NB4 (cell line): ENCODE measurements around the gene KDM4B.

Experiments
- DNase-seq: peaks from one replicate; pipeline ENCODE4 v3.0.0; 2010; ENCODE audit warnings: low read depth
- H3K4me3 ChIP-seq: one replicate; pipeline ENCODE4 v1.5.1; 2011; ENCODE audit warnings: mild to moderate bottlenecking, low read depth, low read length, moderate library complexity
- MAX ChIP-seq: IDR thresholded peaks from 2 replicates; pipeline ENCODE4 v1.6.1; 2011; ENCODE audit warnings: low read depth, low read length
- MYC ChIP-seq: IDR thresholded peaks from 2 replicates; pipeline ENCODE4 v1.6.1; 2011; ENCODE audit warnings: low read depth, low read length
- POLR2A ChIP-seq: IDR thresholded peaks from 2 replicates; pipeline ENCODE4 v1.6.1; 2011; ENCODE audit warnings: mild to moderate bottlenecking; ENCODE audit not compliant: insufficient read length; ENCODE audit errors: extremely low read depth
- TF ChIP-seq, protein P1 (sequence below): IDR thresholded peaks from one replicate; pipeline ENCODE4 v1.5.1; 2012; ENCODE audit warnings: low read depth, low read length

KDM4B gene

GRCh38 chr19:5016781-5017180, 47.9 kb downstream of the KDM4B start:
- no peak for TF ChIP-seq MYC
- TF ChIP-seq MAX, result no peak
- no peak for TF ChIP-seq POLR2A
- TF ChIP-seq, protein P1, sequence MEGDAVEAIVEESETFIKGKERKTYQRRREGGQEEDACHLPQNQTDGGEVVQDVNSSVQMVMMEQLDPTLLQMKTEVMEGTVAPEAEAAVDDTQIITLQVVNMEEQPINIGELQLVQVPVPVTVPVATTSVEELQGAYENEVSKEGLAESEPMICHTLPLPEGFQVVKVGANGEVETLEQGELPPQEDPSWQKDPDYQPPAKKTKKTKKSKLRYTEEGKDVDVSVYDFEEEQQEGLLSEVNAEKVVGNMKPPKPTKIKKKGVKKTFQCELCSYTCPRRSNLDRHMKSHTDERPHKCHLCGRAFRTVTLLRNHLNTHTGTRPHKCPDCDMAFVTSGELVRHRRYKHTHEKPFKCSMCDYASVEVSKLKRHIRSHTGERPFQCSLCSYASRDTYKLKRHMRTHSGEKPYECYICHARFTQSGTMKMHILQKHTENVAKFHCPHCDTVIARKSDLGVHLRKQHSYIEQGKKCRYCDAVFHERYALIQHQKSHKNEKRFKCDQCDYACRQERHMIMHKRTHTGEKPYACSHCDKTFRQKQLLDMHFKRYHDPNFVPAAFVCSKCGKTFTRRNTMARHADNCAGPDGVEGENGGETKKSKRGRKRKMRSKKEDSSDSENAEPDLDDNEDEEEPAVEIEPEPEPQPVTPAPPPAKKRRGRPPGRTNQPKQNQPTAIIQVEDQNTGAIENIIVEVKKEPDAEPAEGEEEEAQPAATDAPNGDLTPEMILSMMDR, result no peak
- H3K4me3 ChIP-seq, result no peak overlapping the region
- DNase-seq, result no peak

GRCh38 chr19:5017235-5017634, 48.3 kb downstream of the KDM4B start:
- H3K4me3 ChIP-seq, result no peak overlapping the region
- no peak for TF ChIP-seq MYC
- TF ChIP-seq, protein P1, result no peak
- no peak for TF ChIP-seq MAX
- no peak for TF ChIP-seq POLR2A
- no peak for DNase-seq

DNA sequence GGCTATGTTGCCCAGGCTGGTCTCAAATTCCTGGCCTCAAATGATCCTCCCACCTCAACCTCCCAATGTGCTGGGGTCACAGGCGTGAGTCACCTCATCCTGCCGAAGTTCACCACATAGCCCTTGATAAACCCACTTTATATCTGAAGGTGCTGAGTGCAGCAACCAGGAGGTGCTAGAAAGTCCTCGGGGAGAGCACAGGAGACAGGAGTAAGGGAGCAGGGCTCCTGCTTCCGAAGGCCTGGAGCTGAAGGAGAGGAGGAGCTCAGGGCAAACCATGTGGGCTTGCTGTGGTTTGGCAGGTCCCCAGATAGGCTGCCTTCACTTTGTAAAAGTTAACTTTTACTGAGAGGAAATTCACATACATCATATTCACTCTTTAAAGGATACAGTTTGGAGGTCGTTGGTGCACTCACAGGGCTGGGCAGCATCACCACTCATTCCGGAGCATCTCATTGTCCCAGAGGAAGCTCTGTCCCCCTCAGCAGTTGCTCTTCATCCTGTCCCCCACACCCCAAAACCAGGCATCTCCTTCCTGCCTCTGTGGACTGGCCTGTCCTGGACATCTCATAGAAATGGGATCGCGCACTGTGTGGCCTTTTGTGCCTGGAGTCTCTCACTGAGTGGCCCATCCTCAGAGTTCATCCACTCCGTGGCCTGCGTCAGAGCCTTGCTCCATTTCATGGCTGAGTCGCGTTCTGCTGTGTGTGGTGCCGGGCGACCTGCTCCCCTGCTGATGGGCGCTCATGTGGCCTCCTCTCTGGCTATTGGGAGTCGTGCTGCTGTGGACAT, 49.5 kb downstream of the KDM4B start:
- DNase-seq, result no peak
- H3K4me3 ChIP-seq, result no peak overlapping the region
- no peak for TF ChIP-seq MYC

DNA sequence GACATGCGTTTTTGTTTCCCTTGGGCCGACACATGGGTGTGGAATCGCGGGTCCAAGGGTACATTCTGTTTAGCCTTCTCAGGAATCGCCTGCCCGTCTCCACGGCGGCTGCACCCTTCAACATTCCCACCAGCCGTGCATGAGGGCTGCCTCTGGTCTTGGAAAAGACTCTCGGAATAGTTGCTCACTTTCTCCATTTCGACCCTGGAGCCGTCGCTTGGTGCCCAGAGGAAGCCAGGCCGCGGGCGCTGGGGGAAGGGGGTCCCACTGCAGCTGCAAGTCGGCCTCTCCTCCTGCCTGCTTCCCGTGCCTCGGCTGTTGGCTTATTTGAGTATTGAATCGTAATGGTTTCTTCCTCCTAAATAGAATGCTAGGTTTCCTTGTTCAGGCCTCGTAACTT, 51.5 kb downstream of the KDM4B start:
- H3K4me3 ChIP-seq, result no peak overlapping the region
- no peak for DNase-seq
- no peak for TF ChIP-seq MYC
- TF ChIP-seq, protein P1, result no peak
- TF ChIP-seq MAX, result no peak
- no peak for TF ChIP-seq POLR2A

DNA sequence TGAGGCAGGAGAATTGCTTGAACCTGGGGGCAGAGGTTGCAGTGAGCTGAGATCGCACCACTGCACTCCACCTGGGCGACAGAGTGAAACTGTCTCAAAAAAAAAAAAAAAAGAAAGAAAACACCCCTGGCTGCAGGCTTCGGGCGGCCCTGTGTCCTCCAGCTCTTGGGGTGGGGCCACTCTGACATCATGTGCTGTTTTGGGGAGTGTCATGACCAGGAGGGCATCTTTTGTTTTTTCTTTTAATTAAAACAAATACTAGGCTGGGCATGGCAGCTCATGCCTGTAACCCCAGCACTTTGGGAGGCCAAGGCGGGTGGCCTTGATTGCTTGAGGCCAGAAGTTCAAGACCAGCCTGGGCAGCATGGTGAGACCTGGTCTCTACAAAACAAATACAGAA, 52.1 kb downstream of the KDM4B start:
- no peak for DNase-seq
- TF ChIP-seq MYC (no peak), MAX (no peak), POLR2A (no peak)
- TF ChIP-seq, protein P1, result no peak
- H3K4me3 ChIP-seq, result no peak overlapping the region

GRCh38 chr19:5022066-5022860, 53.4 kb downstream of the KDM4B start:
- H3K4me3 ChIP-seq, result no peak overlapping the region
- DNase-seq, result no peak
- TF ChIP-seq MAX (no peak), POLR2A (no peak), MYC (no peak)
- TF ChIP-seq, protein P1, result no peak
